NCI-H2029 (cell line): ENCODE results near the gene IRX4.
"Not testable (repeated sequence)": the region's sequence is repeated elsewhere in the genome, so short reads cannot be mapped to it uniquely, and the experiment has no call there.

Experiments used
- DNase-seq: peaks from one replicate; lab custom pipeline; 2025; lab: John Stamatoyannopoulos, UW

The IRX4 gene

DNA sequence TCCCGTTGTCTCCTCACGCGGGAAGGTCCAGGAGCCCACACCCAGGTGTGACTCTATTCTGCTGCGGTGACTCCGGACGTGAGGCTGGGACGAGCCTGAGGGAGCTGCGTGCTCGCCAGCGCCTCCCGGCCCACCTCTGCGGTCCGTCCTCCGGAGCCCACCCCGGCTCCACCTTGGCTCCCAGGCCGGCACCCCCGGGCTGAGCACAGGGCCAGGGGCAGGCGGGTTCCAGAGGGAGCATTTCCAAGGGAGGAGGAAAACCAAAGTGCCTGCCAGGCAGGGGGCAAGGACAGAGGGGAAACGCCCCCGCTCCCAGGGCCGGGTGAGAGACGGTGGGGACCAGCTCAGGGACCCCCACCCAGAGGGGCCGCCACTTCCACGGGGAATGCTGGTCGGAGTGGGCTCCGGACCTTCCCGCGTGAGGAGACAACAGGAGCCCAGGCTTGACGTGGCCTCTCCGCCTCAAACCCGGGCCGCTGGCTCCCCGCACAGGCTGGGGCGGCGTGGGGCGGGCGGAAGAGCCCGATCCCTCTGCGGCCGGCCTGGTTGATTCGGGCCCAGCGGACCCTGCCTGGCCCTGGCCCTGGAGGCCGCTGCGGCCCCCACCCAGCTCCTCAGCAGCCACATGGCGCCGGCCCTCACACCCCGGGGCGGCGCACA, 26.0 kb downstream of the IRX4 start:
- no peak for DNase-seq

DNA sequence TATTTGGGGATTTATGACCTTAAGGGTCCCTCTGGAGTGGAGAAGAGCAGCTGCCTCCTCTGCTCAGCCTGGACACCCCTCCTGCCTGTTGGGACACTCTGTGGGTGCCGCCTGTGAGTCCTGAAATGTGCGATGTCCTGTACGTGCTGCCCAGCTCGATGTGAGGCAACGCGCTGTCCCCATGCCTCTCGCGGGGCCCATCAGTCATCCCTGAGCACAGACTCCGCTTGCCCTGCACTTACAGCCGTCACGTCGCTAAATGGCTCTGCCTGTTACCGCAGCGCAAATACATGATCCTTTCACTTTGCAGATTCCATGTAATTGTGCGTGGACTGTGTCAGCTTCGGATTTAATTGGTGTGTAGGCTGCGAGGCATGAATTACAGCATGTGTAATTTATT, 27.1 kb downstream of the IRX4 start:
- no peak for DNase-seq

DNA sequence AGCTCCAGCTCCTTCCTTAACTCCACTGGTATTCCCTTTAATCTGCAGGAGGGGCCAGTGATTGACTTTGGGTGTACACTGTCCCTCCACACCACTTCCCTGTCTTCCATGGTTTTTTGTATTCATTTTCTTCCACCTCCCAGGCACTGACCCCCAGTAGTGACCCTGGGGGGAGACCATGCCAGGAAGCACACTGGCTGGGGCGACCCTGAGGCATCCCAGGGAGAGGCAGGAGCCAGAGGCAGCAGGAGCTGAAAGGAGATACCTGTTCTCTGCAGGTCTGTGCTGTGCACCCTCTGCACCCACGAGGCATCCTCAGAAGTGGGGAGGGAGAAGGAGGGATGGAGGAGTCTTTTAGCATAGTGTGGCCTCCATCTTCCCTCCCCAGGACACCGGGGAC, 27.6 kb downstream of the IRX4 start:
- DNase-seq = no peak

DNA sequence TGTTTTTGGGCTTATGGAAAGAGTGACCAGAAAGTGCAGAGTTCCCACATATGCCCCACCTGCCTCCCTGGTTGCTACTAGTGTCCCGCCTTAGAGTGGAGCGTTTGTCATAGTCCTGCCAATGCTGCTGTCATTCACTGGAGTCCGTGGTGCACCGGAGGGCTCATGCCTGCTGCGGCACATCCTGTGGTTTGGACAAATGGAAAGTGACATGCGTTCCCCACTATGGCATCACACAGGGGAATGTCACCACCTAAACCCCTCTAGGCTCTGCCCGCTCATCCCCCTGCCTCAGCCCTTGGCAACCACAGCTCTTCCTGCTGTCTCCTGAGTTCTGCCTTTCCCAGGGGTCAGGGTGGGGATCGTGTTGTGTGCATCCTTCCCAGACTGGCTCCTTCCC, 29.2 kb downstream of the IRX4 start:
- no peak for DNase-seq

DNA sequence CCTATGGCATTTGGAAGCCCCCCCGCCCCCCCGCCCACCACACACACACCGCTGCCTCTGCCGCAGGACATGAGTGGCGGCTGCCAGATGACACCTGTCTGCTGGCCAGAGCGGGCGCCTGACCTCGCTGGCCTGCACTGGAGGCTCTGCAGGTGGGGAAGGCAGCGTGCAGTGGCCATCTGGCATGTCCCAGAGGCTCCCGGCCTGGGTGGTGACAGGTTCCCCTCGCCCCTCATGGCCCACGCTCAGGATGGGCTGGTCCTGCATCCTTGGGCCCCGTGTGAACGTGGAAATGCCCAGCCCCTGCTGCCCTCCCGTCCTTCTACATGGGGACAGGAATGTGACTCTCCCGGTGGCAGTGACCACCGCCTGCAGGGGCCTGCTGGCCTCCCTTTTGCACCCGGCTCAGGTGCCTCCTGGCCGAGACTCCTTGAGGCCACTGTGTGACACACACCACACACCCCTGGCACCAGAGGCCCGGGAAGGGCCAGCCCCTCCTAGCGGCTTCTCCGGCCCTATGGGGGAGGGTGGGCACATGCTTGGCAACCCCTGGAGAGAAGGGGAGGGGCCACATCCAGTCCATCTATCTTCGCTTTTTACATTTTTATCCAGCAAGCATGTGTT, 30.3 kb downstream of the IRX4 start:
- no peak for DNase-seq

DNA sequence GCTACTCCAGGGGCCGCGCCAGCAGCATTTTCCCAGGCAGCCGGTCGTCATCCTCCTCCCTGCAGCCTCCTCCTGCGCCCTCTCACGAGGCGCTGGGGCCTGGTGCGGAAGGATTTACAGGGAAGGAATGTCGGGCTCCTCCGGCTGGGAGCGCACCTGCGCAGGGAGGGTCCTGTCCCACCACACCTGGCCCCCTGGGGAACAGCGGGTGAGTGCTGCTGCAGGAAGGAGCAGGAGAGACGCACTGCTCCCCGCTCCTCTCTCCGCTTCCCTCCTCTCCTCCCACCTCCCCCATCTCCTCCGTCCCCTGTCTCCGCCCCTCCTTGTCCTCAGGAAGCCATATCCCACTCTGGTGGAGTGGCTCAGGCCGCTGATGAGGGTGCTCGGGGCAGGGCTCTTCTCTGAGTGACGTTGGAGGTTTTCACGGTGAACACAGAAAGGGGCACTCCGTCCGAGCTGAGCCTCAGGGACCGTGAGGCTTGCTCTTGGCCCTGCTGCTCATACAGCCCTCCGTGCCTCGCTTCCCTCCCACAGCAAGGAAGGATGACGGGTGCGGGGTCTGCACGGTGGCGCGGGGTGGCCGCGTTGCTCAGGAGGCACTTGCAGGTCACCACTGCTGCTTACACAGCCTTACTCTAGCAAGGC, 31.3 kb downstream of the IRX4 start:
- DNase-seq = no peak

DNA sequence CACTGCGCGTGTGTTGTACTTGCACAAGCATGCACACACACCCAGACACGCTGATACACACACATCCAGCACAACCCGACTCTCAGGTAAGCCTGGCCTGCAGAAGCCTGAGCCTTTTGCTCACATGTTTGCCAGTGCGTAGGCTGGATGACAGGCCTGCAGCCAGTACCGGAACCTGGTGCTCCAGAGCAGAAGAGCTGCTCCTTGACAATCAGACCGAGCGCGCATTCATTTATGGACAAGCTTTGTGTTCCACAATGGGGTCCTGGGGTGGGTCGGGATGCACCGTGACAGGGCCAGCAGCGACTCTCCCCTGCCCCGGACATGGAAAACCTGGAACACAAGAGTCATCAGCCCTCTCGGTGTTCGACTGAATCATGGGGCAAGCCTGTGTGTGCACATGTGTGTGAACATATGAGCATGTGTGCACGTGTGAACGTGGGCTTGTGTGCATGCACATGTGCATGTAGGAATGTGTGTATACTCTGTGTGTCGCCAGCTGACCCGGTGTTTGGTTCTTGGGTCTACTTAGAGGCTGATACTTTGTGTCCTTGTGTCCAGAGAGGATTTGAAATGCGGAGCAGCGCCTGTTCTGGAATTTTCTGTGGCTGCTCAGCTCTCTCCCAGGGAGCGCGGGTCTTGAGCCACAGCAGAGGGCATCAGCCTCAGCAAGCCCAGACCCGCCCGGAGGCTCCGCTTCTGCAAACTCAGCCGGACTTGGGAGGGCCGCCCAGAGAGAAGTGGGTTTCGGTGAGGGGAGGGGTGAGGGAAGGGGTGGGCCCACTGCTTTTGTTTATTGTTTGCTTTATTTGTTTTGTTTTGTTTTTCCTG, 32.2 kb downstream of the IRX4 start:
- DNase-seq = no peak

DNA sequence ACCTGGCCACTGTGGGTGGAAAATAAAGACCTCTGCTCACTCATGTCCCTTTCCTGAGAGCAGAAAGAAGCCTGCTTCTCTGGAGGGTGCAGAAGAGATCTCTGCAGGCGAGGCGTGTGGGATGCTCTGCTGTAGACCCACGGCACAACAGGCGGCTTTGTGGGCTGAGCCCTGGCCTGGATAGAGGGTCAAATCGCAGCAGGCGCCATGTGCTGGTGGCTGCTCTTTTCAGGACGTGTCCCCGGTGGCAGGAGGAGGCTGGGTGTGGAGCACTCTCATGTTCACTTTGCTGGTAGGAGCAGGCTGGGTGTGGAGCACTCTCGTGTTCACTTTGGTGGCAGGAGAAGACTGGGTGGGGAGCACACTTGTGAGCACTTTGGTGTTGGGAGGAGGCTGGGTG, 35.1 kb downstream of the IRX4 start:
- DNase-seq = no peak

DNA sequence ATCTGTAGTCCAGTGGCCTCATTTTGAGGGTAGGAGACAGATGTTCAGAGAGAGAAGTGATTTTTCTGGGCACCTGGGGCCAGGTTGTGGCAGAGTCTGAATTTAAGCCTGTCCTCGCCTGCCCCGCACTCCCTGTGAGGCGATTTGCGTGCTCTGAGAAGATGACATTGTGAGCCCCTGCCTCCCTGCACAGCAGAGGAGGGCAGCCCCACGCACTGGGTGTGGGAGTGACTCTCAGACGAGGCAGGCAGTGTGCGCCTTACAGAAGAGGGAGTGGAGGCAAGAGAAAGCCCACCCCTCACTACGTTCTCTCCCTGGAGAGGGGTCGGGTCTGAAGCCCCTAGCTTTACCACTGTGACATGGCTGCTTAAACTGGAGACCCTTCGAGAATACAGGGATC, 35.7 kb downstream of the IRX4 start:
- no peak for DNase-seq

DNA sequence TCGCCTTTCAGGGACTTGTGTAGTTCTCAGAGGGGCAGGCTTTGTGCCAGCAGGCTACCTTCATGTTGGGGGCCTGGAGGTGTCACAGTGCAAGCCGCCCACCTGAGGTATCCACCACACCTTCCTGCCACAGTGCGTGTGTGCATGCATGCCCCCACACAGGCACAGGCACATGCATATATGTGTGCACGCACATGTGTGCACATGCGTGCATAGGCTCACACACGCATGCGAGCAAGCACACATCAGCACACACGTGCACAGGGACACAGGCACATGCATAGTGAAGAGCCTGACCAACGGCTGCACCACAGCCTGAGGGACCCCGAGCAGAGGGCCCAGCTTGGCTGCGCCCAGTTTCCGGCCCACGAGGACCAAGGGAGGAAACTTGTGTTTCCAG, 36.1 kb downstream of the IRX4 start:
- no peak for DNase-seq

DNA sequence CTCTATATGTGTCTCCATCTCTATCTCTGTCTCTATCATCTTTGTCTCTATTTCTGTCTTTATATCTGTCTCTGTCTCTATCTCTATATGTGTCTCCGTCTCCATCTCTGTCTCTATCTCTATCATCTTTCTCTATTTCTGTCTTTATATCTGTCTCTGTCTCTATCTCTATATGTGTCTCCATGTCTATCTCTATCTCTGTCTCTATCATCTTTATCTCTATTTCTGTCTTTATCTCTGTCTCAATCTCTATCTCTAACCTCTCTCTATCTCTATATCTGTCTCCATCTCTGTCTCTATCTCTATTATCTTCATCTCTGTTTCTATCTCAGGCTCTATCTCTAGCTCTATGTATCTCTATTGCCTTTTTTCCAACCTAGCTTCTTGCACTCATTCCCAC, 37.0 kb downstream of the IRX4 start:
- no peak for DNase-seq

DNA sequence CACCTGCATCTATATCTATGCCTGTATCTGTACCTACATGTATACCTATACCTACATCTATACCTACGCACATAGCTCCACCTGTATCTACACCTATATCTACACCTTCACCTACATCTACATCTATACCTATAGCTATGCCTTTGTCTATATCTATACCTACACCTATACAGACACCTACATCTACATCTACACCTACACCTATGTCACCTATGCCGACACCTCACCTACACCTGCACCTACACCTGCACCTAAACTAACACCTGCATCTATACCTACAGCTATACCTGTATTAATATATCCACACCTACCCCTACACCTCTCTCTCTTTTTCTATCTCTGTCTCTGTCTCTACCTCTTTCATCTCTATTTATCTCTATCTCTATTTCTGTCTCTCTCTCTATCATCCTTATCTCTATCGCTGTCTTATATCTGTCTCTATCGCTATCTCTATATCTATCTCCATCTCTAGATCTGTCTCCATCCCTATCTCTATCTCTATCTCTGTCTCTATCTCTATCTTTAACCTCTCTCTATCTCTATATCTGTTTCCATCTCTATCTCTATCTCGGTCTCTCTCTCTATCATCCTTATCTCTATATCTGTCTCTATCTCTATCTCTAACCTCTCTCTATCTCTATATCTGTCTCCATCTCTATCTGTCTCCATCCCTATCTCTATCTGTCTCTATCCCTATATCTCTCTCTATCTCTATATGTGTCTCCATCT, 37.9 kb downstream of the IRX4 start:
- no peak for DNase-seq

DNA sequence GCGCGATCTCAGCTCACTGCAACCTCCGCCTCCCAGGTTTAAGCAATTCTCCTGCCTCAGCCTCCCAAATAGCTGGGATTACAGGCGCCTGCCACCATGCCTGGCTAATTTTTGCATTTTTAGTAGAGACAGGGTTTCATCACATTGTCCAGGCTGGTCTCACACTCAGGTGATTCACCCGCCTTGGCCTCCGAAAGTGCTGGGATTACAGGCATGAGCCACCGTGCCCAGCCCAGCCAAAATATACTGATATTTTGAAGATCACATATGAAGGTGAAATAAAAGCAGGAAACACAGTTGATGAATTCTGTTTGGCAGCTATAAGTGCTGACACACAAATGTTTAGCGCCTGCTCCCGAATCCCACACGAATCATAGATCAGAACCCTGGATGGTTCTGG, 39.0 kb downstream of the IRX4 start:
- not testable (repeated sequence) for DNase-seq

DNA sequence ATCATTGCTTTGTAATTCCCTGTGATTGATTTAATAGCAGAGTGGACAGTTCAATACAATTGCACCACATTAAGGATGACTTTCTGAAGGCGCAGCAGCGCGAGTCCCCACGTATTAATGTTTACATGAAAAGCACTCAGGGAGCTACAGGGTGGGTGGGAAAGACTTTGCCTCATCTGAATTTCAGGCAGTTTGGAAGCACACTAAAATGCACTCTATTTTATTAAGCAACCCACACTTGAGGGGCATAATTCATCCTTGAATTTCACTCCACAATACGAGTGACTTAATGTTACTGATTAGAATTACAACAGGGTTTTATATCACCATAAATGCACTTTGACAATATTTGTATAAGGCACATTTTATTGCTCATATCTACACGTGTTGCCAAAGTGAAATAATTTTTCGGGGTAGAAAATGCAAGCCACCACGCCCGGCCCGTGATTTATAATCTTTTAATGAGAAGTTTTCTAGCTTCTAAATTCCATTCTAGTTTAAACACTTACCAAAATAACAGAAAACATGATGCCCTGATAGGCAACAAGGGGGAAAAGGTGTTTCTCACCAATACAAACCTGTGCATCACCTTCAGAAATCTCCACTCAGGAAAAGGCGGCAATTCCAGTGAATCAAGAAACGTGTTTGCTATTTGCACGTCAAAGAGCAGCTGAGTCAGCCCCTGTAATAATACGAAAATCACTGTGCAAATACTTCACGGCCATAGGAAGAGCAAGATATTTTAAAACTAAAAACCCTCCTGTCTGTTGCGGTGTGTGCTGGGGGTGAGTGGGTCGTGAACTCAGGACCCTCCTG, 40.5 kb downstream of the IRX4 start:
- no peak for DNase-seq

DNA sequence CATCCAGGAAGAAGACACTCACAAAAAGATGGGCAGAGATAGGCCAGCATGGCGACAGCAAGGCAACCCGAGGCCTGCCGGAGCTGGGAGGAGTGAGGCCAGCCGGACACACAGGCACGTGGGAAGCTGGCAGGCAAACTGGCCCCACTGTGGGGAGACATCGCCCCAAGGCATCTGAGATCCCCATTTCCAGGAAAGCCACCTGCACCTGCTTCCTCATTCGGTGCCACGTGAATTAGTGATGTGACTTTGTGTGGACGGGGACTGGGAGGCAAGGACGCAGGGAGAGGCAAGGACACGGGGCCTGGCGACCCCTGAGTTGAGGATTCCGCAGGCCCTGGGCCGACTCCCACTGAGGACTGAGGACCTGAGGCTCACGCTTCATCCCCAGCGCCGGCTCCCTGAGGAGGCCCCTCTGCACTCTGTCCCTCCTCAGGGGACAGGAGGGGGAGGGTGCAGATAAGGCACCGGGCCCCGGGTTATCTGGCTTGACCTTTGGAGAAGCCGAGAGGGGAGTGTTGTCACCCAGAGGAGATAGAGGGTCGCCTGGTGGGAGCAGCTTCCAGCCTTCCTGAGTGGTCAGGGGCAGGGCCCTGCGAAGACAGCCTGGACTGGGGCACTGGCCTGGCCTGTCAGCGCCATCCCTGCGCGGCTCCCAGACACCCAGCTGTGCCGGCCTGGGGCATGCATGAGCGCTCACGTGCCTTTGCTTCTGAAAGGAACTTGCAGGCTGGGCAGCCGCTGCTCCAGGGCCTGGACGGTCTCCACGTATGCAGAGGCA, 41.8 kb downstream of the IRX4 start:
- DNase-seq = no peak

DNA sequence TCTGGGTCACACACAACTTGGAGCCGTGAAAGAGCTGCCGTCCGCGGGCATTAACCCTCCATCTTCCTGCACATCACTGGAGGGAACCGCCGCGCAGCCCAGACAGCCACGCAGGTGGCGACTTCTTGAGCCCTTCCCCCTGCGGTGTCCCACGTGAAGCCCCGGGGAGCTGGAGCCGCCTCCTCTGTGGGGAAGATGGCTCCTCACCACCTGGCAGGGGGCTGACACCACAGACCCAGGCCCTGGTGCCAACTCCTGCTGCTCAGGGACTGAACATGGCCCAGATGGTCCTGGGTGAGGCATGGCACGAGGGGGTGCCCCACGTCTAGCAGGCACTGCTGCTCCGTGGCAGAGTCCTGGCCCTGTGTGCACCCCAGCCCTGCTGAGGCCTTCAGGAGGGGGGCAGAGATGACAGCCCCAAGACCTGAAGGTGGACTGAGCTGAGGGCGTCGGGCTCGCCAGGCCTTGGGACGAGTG, 42.6 kb downstream of the IRX4 start:
- DNase-seq = no peak

DNA sequence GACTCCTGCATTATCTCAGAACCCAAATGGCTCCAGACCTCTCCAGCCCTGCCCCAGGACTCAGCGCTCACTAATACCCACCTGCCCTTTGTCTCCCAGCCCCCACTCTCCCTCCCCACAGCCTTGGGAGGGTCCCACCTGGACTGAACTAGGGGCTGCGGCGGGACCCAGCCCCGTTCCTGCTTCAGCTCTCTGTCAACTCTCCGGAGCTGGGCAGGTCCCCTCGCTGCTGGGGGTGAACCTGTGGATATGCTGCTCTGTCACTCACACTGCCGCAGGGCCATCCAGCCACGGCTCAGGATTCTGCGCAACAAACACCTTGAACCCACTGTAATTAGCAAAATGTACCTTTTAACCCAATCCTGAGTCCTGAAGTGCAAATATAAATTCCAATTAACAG, 44.7 kb downstream of the IRX4 start:
- no peak for DNase-seq

DNA sequence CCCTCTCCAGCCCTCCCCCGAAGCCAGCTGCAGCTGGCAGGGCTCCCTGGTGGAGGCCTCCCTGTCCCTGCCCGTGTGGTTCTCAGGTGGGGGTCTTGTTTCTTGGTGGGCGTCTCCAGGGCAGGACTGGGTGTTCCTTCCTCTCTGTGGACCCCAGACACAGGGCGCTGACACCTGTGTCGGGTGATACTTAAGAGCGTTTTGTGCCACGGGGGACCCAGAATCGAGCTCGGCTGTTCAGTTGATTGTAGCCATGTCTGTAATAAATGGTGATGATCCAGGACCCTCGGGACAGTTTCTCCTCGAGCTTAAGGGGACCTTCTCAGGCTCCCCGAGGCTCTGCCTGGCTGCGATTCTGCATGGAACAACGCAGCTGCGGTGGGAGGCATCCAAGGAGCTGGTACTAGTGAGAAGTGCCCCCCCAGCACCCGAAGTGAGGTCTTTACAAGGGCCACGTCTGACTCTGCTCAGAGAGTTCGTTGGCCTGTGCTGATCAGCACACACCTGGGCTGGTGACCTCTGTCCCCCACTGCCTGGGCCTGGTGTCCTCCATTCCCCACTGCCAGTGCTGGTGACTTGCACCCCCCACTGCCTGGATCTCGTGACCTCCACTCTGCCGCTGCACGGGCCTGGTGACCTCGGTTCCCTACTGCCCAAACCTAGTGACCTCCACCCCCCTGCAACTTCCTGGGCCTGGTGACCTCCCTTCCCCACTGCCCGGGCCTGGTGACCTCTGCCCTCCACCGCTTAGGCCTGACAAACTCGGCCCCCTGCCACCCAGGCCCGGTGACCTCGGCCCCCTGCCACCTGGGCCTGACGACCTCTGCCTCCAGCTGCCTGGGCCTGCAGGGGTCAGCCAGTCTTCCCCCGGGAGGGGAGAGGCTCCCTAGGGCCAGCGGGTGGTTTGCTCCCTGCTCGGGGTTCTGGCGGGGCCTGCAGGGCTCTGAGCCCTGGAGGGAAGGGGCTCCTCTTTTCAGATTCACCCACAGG, 45.5 kb downstream of the IRX4 start:
- DNase-seq = no peak
